Gastroesophageal sphincter (tissue), 4 donors: Measurements from ENCODE around the gene SLC25A13. TPM values are rescaled to one million over a fixed set of nuclear protein-coding genes. Genes with fewer than 3 reads are reported as not detected.

Experiments used
- ATAC-seq: fragments of 150-250 bp; one replicate; pipeline ENCODE4 v1.9.1; 2016; ENCODE audit warnings: mild to moderate bottlenecking, moderate library complexity
- H3K27ac ChIP-seq, 4 donors: fragments of 200-600 bp; sonication (generic) in 3 of 4; 1 replicate in 3 of 4; 2 replicates in 1 of 4; pipeline ENCODE4 v1.5.1; 2016 to 2019
- H3K27me3 ChIP-seq: fragments of 200-600 bp; sonication (generic); one replicate; pipeline ENCODE4 v1.5.1; 2019
- H3K36me3 ChIP-seq, 2 donors: fragments of 200-600 bp; sonication (generic); one replicate each; pipeline ENCODE4 v1.5.1; 2019; ENCODE audit warnings: control low read depth in 1 of 2
- H3K4me1 ChIP-seq, 3 donors: fragments of 200-600 bp; sonication (generic); 1 replicate in 2 of 3; 2 replicates in 1 of 3; pipeline ENCODE4 v1.5.1; 2016 to 2019; ENCODE audit warnings: control low read depth in 2 of 3
- H3K4me3 ChIP-seq, 2 donors: fragments of 200-600 bp; sonication (generic); one replicate each; pipeline ENCODE4 v1.5.1; 2019; ENCODE audit warnings: mild to moderate bottlenecking in 1 of 2, moderate library complexity in 1 of 2
- H3K9me3 ChIP-seq, 3 donors: fragments of 200-600 bp; sonication (generic); one replicate each; pipeline ENCODE4 v1.5.1; 2017 to 2019; ENCODE audit warnings: control low read depth in 2 of 3
- CTCF ChIP-seq, 4 experiments: fragments of 200-600 bp in 2 of 4; fragments of 450-650 bp in 2 of 4; sonication (generic) in 1 of 4; IDR thresholded peaks; one replicate each; pipeline ENCODE4 v1.5.1; 2017 to 2019; ENCODE audit warnings: antibody characterized with exemption in 4 of 4, mild to moderate bottlenecking in 2 of 4, moderate library complexity in 2 of 4
- EP300 ChIP-seq: sonication (generic); formaldehyde crosslinking; IDR thresholded peaks from one replicate; pipeline ENCODE4 v1.6.1; 2017; ENCODE audit warnings: antibody characterized with exemption, mild to moderate bottlenecking
- POLR2A ChIP-seq, 2 donors: fragments of 450-650 bp; IDR thresholded peaks; one replicate each; pipeline ENCODE4 v1.6.1; 2017; ENCODE audit warnings: antibody characterized with exemption in 2 of 2, mild to moderate bottlenecking in 2 of 2, moderate library complexity in 1 of 2
- POLR2AphosphoS5 ChIP-seq: sonication (generic); formaldehyde crosslinking; IDR thresholded peaks from one replicate; pipeline ENCODE4 v1.6.1; 2017; ENCODE audit warnings: antibody characterized with exemption
- WGBS, 2 donors: methylation state at CpG; one replicate each; pipeline ENCODE4 v1.1.5; 2018; ENCODE audit warnings: low coverage in 1 of 2; 5-methylcytosine and 5-hydroxymethylcytosine counted together
- total RNA-seq, 4 donors: library from RNA; depleted of rRNA; stranded (reverse); fragments of >200 nt; gene quantifications; one replicate each; pipeline ENCODE4 v1.1.0, GENCODE V29; 2016

Gene SLC25A13
- total RNA-seq, 4 donors from 2014 or later = 19.0 to 42.0 (median 28.0) TPM

GRCh38 chr7:96224685-96225084, 97.2 kb downstream of the SLC25A13 start:
- 100% methylated on average over 1 of the region's 1 CpG for WGBS, 2 donors
- H3K36me3 ChIP-seq = peaks cover 0 to 15% of the 10 kb centered on the region in 2 donors
- H3K27ac ChIP-seq = no peak overlapping the region
- no peak for ATAC-seq
- H3K9me3 ChIP-seq = no peaks in the 10 kb centered on the region
- H3K4me3 ChIP-seq = no peak overlapping the region
- TF ChIP-seq EP300 = no peak
- TF ChIP-seq POLR2A (IDR thresholded peaks at IDR 0.05) = no peak
- TF ChIP-seq CTCF (IDR thresholded peaks at IDR 0.05) = no peak
- TF ChIP-seq POLR2AphosphoS5 = no peak
- H3K4me1 ChIP-seq = no peaks in the 10 kb centered on the region
- no peaks in the 10 kb centered on the region for H3K27me3 ChIP-seq

GRCh38 chr7:96224073-96224472, 97.8 kb downstream of the SLC25A13 start:
- TF ChIP-seq POLR2A (IDR thresholded peaks at IDR 0.05) = no peak
- TF ChIP-seq POLR2AphosphoS5 = no peak
- no peak for TF ChIP-seq CTCF (IDR thresholded peaks at IDR 0.05)
- no peak for TF ChIP-seq EP300
- H3K4me1 ChIP-seq = no peaks in the 10 kb centered on the region
- no peak overlapping the region for H3K4me3 ChIP-seq
- no peak for ATAC-seq
- H3K27me3 ChIP-seq = no peaks in the 10 kb centered on the region
- WGBS, 2 donors = 79 to 85% methylated on average over 3 of the region's 3 CpGs
- H3K36me3 ChIP-seq = peaks cover 0 to 9% of the 10 kb centered on the region in 2 donors
- no peaks in the 10 kb centered on the region for H3K9me3 ChIP-seq
- H3K27ac ChIP-seq = no peak overlapping the region

- no peaks in the 10 kb centered on the region for H3K27me3 ChIP-seq
- no peak overlapping the region for H3K27ac ChIP-seq
- H3K36me3 ChIP-seq = no peaks in the 10 kb centered on the region
- TF ChIP-seq CTCF (IDR thresholded peaks at IDR 0.05) = no peak
- no peak for TF ChIP-seq POLR2AphosphoS5
- no peak for TF ChIP-seq POLR2A (IDR thresholded peaks at IDR 0.05)
- no peak for TF ChIP-seq EP300
- H3K4me1 ChIP-seq = no peaks in the 10 kb centered on the region
- no peak overlapping the region for H3K4me3 ChIP-seq
- H3K9me3 ChIP-seq = no peaks in the 10 kb centered on the region
- whole genome bisulfite sequencing, 2 donors = 92 to 100% methylated on average over 1 to 5 of the region's 5 CpGs
- ATAC-seq = no peak
Measured at GRCh38 chr7:96221888-96222287, 100.0 kb downstream of the SLC25A13 start.

- Histone ChIP-seq H3K4me1 (no peaks in the 10 kb centered on the region), H3K36me3 (no peaks in the 10 kb centered on the region), H3K4me3 (no peak overlapping the region), H3K27ac (peak overlapping the region in 2 of 4 donors; percentile 7 to 8), H3K9me3 (peaks cover 0 to 3% (median 0%) of the 10 kb centered on the region in 3 donors), H3K27me3 (no peaks in the 10 kb centered on the region)
- no peak for TF ChIP-seq POLR2A (IDR thresholded peaks at IDR 0.05)
- no peak for TF ChIP-seq CTCF (IDR thresholded peaks at IDR 0.05)
- TF ChIP-seq POLR2AphosphoS5 = no peak
- no peak for TF ChIP-seq EP300
- WGBS, 2 donors = 57 to 67% methylated on average over 1 of the region's 1 CpG
- ATAC-seq = peak; percentile 90
Measured at GRCh38 chr7:96219378-96220130, 102.3 kb downstream of the SLC25A13 start.

GRCh38 chr7:96218664-96219243, 103.1 kb downstream of the SLC25A13 start:
- Histone ChIP-seq H3K9me3 (peaks cover 0 to 3% (median 0%) of the 10 kb centered on the region in 3 donors), H3K4me1 (no peaks in the 10 kb centered on the region), H3K27ac (no peak overlapping the region), H3K4me3 (no peak overlapping the region), H3K36me3 (no peaks in the 10 kb centered on the region), H3K27me3 (no peaks in the 10 kb centered on the region)
- TF ChIP-seq POLR2AphosphoS5 = no peak
- no peak for TF ChIP-seq EP300
- TF ChIP-seq POLR2A (IDR thresholded peaks at IDR 0.05) = no peak
- TF ChIP-seq CTCF (IDR thresholded peaks at IDR 0.05) = no peak
- 68 to 94% methylated on average over 3 to 4 of the region's 4 CpGs for WGBS, 2 donors
- ATAC-seq = no peak
